ENCODE measurements around the gene HSDL2.

The HSDL2 gene

GRCh38 chr9:112446526-112446925 lies 66.6 kb downstream of the HSDL2 start:
- DNase-seq (ENCODE audit: low spot score): no peak

GRCh38 chr9:112447283-112447761 lies 67.4 kb downstream of the HSDL2 start:
- peak; percentile 39 for DNase-seq (ENCODE audit: low spot score)

- DNase-seq (ENCODE audit: low spot score): no peak
Observed at GRCh38 chr9:112462855-112463254, 82.9 kb downstream of the HSDL2 start.

- no peak for DNase-seq (ENCODE audit: low spot score)
Observed at GRCh38 chr9:112465352-112465751, 85.4 kb downstream of the HSDL2 start.

- DNase-seq (ENCODE audit: low spot score): no peak
Observed at GRCh38 chr9:112472996-112473395, 93.1 kb downstream of the HSDL2 start.

GRCh38 chr9:112473986-112474385 lies 94.1 kb downstream of the HSDL2 start:
- no peak for DNase-seq (ENCODE audit: low spot score)

GRCh38 chr9:112475318-112475717 lies 95.4 kb downstream of the HSDL2 start:
- DNase-seq (ENCODE audit: low spot score): no peak

GRCh38 chr9:112477330-112477729 lies 97.4 kb downstream of the HSDL2 start:
- DNase-seq (ENCODE audit: low spot score): no peak

GRCh38 chr9:112479221-112479620 lies 99.3 kb downstream of the HSDL2 start:
- DNase-seq (ENCODE audit: low spot score): no peak

GRCh38 chr9:112484607-112485006 lies 104.7 kb downstream of the HSDL2 start:
- DNase-seq (ENCODE audit: low spot score): no peak

- no peak for DNase-seq (ENCODE audit: low spot score)
Observed at GRCh38 chr9:112485574-112485973, 105.7 kb downstream of the HSDL2 start.

GRCh38 chr9:112486221-112487007 lies 106.5 kb downstream of the HSDL2 start, which contains the start of gene KIAA1958:
Gene KIAA1958, plus strand, starts transcription at chr9:112486827. Its CDS starts 87,254 bp downstream, at chr9:112574081.
- peak; percentile 87 for DNase-seq (ENCODE audit: low spot score)

GRCh38 chr9:112487008-112487798 lies 107.3 kb downstream of the HSDL2 start:
- DNase-seq (ENCODE audit: low spot score): peak; percentile 75

- DNase-seq (ENCODE audit: low spot score): no peak
Observed at GRCh38 chr9:112487799-112488340, 108.0 kb downstream of the HSDL2 start.

GRCh38 chr9:112489039-112489546 lies 109.2 kb downstream of the HSDL2 start:
- no peak for DNase-seq (ENCODE audit: low spot score)

GRCh38 chr9:112489876-112490666 lies 110.2 kb downstream of the HSDL2 start:
- DNase-seq (ENCODE audit: low spot score): no peak

GRCh38 chr9:112493393-112494137 lies 113.7 kb downstream of the HSDL2 start:
- DNase-seq (ENCODE audit: low spot score): no peak

- DNase-seq (ENCODE audit: low spot score): no peak
Observed at GRCh38 chr9:112494153-112494552, 114.2 kb downstream of the HSDL2 start.

GRCh38 chr9:112495614-112496013 lies 115.7 kb downstream of the HSDL2 start:
- DNase-seq (ENCODE audit: low spot score): no peak

GRCh38 chr9:112496074-112496722 lies 116.3 kb downstream of the HSDL2 start:
- DNase-seq (ENCODE audit: low spot score): no peak
